NCI-H446 treated with DMSO at 0.1 percent for 48 hours (cell line): Measurements from ENCODE around the gene ALKBH2.
"Not testable (repeated sequence)": the region's sequence is repeated elsewhere in the genome, so short reads cannot be mapped to it uniquely, and the experiment has no call there.

Experiments used
- DNase-seq: peaks from one replicate; lab custom pipeline; 2025; lab: John Stamatoyannopoulos, UW

ALKBH2 gene

DNA sequence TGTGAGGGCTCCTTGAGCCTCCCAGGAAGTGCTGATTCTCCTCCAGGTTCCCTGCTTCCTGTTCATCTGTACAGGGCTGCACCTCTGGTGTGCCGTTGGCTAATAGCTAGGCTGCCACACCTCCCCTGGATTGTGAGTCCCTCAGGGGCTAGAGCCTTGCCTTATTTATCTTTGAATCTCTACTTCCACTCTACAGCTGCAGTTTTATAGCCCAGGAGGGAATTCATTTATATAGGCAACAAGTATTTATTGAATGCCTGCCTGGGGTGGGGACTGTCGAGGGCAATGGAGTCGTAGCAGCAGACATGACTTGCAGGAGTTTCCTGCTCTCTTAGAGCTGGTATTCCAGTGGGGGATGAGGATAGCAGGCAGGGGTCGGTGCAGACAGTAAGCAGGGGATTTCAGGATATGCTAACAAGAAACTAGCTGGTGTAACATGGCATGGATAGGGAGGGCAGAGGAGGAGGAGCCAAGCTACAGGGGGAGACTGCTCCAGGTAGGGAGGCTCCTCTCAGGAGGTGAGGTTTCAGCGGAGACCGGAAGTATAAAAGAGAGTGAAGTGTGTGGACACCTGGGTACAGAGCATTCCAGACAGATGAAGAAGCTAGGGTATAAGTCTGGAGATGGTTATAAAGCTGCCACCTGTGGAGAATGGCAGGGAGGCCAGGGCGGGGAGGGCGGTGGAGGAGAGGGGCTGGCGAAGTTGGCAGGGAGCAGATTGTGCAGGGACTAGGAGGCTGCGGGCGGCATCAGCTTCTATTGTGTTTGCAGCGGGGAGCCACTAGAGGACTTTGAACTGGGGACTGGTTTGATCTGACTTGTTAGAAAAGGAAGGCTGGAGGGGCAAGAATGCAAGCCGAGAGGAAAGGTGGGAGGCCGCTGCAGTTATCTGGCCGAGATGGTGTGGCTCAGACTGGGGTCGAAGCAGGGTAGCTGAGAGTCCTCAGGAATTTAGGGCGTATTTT lies 23.7 kb downstream of the ALKBH2 start:
- no peak for DNase-seq

DNA sequence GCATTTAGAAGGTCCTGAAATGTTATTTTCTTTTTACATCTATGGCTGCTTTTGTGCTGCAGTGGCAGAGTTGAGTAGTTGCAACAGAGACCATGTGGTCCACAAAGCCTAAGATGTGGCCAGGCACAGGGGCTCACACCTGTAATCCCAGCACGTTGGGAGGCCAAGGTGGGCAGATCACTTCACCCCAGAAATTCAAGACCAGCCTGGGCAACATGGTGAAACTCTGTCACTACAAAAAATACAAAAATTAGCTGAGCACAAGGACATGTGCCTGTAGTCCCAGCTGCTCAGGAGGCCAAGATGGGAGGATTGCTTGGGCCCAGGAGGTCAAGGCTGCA lies 27.4 kb downstream of the ALKBH2 start:
- DNase-seq = no peak

DNA sequence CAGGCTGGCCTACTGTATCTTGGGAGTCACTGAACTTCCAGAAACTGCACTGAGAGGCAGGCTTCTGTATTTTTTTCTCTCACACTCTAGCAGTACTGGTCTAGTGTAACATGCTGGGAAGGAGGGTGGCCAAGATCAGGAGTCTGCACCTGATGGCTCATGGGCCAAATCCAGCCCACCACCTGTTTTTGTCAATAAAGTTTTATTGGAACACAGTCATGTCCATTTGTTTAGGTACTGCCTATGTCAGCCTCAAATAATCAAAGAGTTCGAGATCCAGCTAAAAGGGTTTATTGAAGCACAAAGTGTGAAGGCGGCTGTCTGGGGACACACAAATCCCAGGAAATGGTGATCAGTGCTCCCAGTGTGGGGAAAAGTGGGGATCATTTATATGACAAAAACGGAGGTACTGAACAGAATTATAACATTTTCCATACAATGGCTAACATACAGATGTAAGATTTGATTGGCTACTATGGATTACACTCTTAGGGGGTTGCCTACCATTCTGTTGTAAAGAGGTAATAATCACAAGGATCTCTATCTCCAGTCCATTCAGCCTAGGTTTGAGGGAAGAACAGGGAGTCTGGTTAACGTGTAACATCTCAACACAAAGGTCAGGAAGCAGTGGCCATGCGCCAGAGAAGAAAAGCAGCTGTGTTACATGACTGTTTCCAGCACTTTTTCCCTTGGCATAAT lies 28.0 kb downstream of the ALKBH2 start:
- no peak for DNase-seq

DNA sequence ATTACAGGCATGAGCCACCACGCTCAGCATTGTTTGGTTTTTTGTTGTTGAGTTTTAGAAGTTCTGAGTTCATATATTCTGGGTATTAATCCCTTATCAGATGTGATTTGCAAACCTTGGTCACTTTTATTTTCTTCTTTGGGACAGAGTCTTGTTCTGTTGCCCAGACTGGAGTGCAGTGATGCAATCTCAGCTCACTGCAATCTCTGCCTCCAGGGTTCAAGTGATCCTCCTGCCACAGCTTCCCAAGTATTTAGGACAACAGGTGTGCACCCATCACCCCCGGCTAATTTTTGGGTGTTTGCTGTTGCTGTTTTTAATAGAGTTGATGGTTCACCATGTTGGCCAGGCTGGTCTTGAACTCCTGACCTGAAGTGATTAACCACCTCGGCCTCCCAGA lies 29.1 kb downstream of the ALKBH2 start:
- no peak for DNase-seq

DNA sequence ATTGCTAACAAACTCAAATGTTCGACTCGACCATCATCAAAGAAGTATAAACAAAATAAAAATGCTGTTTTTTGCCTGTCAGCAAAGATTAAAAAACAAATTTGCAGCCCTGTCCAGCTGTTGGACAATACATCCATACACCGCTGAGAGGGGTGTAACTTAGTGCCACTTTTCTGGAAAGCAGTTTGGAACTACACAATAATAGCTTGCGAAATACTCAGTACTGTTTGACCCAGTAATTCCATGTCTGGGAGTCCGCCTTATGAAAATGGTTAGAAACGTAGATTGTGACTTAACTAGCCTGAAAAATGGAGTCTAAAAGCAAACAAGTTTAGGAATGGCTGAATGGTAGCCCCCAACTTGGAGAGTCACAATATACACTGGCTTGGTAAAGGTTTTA lies 34.5 kb downstream of the ALKBH2 start:
- no peak for DNase-seq

DNA sequence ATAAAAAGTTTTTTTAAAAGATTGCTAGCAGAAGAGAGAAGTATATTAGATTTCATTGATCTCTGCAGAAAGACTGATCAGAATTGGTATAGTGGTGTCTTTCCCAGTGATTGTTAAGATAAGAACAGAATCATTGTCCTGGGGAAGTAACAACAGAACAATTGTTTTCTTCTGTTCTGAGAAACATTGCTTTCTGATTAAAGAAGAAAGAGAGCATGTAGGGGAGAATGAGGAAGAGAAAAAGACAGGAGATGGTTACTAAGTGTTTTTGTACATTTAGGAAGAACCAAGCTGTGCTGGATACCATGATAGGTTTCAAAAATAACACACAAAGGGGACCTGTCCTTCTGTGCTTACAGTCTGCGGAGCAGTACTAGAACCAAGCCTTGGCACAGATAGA lies 35.9 kb downstream of the ALKBH2 start:
- no peak for DNase-seq

DNA sequence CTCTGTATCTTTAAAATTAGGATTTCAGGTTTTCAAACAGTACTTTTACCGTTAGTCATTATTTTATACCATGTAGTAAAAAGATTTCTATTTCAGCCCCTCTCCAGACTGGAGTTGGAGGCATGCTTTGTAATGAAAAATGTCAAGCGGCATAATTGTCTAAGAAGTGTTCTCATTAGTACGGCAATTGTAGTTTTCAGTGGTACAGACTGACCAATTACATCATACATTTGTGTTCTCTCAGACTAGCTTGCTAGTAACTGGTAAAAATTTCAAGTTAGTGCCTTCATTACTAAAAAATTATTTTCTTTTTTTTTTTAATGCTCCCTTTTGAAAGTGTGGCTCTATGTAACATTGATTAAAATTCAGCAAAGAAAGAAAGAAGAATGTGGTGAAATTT lies 36.4 kb downstream of the ALKBH2 start:
- no peak for DNase-seq

DNA sequence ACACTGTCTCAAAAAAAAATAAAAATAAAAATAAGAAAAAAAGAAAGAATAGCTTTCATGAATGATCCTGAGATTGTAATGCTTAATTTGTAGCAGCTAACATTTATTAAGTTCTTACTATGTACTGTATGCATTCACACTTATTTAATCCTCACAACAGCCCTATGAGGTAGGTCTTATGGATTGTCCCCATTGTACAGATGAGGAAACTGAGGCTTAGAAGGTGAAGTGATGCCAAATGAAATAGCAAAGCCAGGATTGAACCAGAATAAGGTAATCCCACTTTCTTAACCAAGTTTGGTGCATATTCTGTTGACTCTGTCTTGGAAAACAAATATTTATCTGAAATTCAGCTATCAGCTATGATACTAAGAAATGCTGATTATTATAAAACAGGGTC lies 38.8 kb downstream of the ALKBH2 start:
- no peak for DNase-seq

DNA sequence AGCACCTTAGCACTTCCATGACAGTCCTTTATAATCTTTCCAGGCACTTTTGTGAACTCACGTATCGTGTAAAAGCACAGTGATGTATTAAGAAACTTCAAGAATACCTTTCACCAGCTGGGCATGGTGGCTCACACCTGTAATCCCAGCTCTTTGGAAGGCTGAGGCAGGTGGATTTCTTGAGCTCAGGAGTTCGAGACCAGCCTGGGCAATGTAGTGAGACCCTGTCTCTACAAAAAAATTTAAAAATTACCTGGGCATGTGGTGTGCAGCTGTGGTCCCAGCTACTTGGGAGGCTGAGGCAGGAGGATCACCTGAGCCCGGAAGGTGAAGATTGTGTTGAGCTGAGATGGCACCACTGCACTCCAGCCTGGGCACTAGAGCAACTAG lies 39.2 kb downstream of the ALKBH2 start:
- DNase-seq = not testable (repeated sequence)

DNA sequence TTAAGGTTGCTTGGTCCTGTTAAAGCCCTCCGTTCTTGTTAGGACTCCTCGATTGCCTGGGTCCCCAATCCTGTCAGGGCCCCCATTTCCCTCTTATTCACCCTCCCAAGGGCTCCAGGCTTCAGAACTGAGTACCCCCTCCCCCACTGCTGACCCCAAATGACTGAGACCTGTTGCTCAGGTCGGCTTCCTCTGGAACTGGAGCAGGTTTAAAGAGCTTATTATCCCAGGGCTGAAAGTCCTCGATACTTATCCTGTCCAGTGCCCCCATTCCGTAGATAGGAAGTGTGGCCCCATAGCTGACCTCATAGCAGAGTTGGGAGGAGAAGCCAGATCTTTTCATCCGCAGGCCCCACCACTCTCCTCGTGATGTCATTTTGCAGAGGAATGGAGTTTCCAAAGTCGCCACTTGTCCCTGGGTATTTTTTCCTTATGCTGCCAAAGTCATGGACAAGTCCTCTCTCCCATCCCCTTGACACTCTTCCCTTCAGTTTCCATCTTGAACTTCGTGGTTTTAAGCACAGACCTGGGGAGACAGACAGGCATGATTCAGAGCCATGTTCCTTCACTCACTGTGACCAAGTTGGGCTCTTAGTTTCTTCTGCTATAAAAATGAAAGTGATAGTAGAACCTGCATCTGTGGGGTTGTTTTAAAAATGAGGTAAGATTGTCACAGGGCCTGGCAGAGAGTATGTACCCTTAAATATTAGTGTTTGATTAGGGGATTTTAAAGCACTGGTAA lies 39.7 kb downstream of the ALKBH2 start:
- no peak for DNase-seq

DNA sequence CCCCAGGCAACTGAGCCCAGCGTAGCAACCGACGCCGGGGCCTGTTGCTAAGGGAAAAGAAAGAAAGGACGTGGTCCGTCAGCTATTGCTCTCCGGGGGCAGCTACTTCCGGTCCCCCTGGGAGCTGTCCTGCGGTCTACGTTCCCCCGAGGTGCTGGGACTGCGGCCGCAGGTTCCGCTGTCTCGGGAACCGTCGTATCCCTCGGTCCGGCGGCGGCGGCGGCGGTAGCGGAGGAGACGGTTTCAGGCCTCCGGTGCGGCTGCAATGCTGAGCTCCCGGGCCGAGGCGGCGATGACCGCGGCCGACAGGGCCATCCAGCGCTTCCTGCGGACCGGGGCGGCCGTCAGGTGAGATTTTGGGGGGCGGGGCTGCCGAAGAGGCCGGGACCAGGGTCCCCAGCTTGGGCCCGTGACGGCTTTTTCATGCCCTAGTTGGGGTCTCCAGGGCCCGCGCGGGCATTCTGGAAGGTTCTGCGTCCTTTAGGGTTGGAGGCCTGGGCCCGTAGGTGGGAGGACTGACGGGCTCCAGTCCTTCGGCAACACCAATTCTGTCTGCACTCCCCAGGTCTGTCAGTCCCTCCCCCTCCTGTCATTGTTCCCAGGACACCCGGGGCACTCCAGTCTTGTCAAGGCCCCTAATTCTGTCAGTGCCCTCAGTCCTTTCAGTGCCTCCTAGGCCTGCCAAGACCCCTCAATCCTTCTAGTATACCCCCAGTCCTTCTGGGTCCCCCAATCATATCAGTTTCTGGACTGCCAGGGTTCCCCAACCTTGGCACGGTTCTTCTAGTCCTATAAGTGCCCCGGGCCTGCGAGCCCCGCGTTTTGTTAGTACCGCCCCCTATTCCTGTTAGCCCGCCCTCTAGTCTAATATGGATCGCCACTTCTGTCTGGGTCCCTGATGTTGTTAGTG lies 40.6 kb downstream of the ALKBH2 start, which contains the start of gene USP30:
Gene USP30 (plus strand): TSS at position 163 of the 910 bp plus-strand sequence. CDS start 103 bp downstream, at position 266.
- peak; percentile 67 for DNase-seq

DNA sequence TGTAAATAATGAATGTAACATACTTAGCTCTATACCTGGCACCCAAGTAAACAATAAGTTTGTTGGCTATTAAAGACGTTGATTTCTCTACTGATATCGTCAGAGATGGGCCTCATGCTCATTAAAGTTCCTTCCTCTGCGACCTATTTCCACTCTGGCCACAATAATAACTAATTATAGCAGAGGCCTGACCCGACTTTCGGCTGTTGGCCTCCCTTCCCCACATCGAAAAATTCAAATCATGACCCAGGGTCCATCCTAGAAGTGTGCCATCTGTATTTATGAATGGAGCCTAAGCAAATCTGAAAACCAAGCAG lies 41.2 kb downstream of the ALKBH2 start:
- DNase-seq = no peak

DNA sequence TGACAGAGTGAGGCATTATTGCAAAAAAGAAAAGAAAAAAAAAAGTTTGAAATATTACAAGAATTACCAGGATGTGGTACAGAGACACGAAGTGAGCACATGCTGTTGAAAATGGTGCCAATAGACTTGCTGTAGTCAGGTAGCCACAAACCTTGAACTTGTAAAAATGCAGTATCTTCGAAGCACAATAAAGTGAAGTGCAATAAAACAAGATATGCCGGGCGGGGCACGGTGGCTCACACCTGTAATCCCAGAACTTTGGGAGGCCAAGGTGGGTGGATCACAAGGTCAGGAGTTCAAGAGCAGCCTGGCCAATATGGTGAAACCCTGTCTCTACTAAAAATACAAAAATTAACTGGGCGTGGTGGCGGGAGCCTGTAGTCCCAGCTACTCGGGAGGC lies 43.5 kb downstream of the ALKBH2 start:
- DNase-seq = not testable (repeated sequence)

DNA sequence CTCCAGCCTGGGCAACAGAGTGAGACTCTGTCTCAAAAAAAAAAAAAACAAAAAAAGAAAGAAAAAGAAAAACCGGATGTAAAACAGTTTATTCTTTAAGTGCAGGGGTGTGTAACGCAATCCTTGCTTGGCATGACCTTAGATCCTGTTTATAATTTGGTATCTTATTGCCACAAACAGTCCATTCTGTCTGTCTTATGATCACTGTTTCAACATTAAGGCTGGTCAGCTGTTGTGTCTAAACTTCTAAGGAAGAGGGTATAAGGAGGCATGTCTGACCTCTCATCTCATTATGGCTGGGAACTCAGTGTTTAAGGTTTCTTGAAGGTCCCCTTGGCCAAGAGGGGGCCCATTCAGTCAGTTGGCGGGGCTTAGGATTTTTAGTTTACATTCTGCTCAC lies 44.6 kb downstream of the ALKBH2 start:
- not testable (repeated sequence) for DNase-seq

DNA sequence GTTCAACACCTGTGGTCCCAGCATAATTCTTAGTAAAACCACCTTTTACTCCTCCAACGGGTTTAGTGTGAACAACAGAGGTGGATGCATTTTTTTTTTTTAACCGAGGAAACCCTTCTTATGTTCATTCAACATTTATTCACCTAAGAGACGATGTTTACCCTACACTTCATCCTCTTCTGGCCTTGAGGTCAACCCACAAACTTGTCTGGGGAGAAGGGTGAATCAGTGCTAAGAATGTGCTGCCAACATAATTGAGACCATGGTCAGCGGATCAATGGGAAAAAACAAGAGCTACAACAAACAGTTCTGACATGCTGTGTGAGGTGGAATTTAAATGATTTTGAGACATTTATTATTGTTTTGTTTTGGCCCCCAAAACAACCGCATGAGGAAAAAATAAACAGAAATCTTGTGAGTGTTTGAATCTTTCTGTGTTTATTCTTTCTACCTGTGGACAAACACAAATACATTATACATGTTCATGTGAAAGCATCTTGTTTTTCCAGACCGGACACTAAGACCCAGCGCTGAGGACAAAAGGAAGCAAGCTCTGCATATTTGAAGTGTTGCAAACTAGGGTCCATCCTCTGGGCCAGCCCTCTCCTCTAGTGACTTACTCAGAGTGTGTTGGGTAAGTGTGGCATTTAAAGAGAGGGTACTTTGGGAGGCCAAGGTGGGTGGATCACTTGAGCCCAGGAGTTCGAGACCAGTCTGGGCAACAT lies 46.0 kb downstream of the ALKBH2 start:
- DNase-seq = no peak

DNA sequence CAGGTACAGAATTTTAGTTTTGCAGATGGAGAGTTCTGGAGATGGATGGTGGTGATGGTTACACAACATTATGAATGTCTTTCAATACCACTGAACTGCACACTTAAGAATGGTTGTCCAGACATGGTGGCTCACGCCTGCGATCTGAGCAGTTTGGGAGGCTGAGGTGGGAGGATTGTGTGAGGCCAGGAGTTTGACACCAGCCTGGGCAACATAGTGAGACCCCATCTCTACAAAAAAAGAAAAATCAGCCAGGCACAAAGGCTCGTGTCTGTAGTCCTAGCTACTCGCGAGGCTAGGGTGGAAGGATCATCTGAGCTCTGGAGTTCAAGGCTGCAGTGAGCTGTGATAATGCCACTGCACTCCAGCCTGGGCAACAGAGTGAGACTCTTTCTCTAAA lies 49.0 kb downstream of the ALKBH2 start:
- DNase-seq = no peak
